ENCODE results near the gene MORN1. TPM values are rescaled to one million over a fixed set of nuclear protein-coding genes. Genes with fewer than 3 reads are reported as not detected.
A peak's percentile ranks its signal among the peaks of the same experiment; 100 is the strongest.

MORN1 gene
- total and polyA plus RNA-seq, 12 donors, result 1.2 to 7.6 (median 5.2) TPM

- H3K4me3 ChIP-seq, result peak overlapping the region in 5 of 10 donors; percentile 66 to 80 (median 70)
- TF ChIP-seq, protein P1, sequence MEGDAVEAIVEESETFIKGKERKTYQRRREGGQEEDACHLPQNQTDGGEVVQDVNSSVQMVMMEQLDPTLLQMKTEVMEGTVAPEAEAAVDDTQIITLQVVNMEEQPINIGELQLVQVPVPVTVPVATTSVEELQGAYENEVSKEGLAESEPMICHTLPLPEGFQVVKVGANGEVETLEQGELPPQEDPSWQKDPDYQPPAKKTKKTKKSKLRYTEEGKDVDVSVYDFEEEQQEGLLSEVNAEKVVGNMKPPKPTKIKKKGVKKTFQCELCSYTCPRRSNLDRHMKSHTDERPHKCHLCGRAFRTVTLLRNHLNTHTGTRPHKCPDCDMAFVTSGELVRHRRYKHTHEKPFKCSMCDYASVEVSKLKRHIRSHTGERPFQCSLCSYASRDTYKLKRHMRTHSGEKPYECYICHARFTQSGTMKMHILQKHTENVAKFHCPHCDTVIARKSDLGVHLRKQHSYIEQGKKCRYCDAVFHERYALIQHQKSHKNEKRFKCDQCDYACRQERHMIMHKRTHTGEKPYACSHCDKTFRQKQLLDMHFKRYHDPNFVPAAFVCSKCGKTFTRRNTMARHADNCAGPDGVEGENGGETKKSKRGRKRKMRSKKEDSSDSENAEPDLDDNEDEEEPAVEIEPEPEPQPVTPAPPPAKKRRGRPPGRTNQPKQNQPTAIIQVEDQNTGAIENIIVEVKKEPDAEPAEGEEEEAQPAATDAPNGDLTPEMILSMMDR (IDR thresholded peaks at IDR 0.05), result no peak
- 75 to 76% methylated on average over 21 of the region's 21 CpGs for WGBS, 2 donors
Measured at GRCh38 chr1:2315674-2316450, 75.5 kb downstream of the MORN1 start.

GRCh38 chr1:2314803-2315673 is 76.3 kb downstream of the MORN1 start:
- Histone ChIP-seq H3K27ac (peak overlapping the region; percentile 82 to 96 (median 91)), H3K27me3 (peaks cover 0 to 20% (median 0%) of the 10 kb centered on the region in 7 donors), H3K9me3 (no peaks in the 10 kb centered on the region), H3K4me3 (peak overlapping the region; percentile 45 to 80 (median 68)), H3K36me3 (peaks cover 0 to 5% (median 0%) of the 10 kb centered on the region in 9 donors), H3K4me1 (peaks cover 40 to 100% (median 68%) of the 10 kb centered on the region in 9 donors)
- DNase-seq (peak; percentile 74), ATAC-seq (peak; percentile 9 to 61 (median 34))
- WGBS, 2 donors, result 12 to 20% methylated on average over 40 to 84 of the region's 91 CpGs
- intact Hi-C loops (cut with DNase I), result loop anchor here (2.0 to 10.0 kb wide), 8 partner anchors 67 to 120 kb away; partner anchors contain the start of gene FAAP20 (in 4 of the 10)
- TF ChIP-seq, protein P1 (IDR thresholded peaks at IDR 0.05), result peak; percentile 92 to 99 (median 97)

More at GRCh38 chr1:2315674-2316450, 75.5 kb downstream of the MORN1 start:
- intact Hi-C loops (cut with DNase I), result loop anchor here in 8 of 10 donors (1.0 to 10.0 kb wide), 8 partner anchors 66 to 121 kb away; partner anchors contain the start of gene FAAP20 (in 4 of the 8)
- no peak for ATAC-seq
- no peak for DNase-seq
- H3K9me3 ChIP-seq, result no peaks in the 10 kb centered on the region
- H3K4me1 ChIP-seq, result peaks cover 40 to 100% (median 63%) of the 10 kb centered on the region in 9 donors
- no peaks in the 10 kb centered on the region for H3K36me3 ChIP-seq
- H3K27me3 ChIP-seq, result peaks cover 0 to 24% (median 0%) of the 10 kb centered on the region in 7 donors
- H3K27ac ChIP-seq, result peak overlapping the region in 9 of 10 donors; percentile 84 to 96 (median 91)

DNA sequence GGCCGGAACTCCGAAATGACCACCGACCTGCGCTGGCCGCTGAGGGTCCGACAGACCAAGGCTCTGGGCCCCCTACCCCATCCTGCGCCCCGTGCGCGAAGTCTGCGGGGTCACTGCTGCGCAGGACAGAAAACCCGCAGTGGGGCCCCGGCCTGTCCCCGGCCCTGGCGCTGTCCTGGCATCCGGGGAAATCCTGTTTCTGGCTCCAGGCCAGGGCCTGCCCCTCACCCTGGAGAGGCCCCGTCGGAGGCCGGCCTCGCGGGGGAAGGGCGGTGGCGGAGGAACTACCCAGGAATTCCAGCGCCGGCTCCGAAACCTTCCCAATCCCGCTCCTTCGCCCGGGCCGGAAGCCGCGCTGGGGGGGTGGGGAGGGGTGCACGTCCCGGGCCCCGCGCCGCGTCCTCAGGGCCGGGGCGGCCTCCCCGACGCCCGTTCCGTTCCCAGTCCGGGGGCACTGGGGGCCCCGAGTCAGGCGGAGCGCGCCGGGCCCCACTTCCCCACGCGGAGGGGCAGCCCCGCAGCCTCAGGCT is 77.0 kb downstream of the MORN1 start:
- 9 to 10% methylated on average over 54 of the region's 54 CpGs for WGBS, 2 donors
- peaks cover 0 to 20% (median 0%) of the 10 kb centered on the region in 7 donors for H3K27me3 ChIP-seq
- TF ChIP-seq, protein P1 (IDR thresholded peaks at IDR 0.05), result no peak
- peak; percentile 73 to 77 for DNase-seq
- ATAC-seq, result peak; percentile 17 to 47 (median 30)
- peak overlapping the region; percentile 82 to 96 (median 91) for H3K27ac ChIP-seq
- H3K36me3 ChIP-seq, result peaks cover 0 to 7% (median 0%) of the 10 kb centered on the region in 9 donors
- intact Hi-C loops (cut with DNase I), result loop anchor here (2.0 to 10.0 kb wide), 7 partner anchors 70 to 120 kb away; partner anchors contain the start of gene FAAP20 (in 4 of the 10)
- peaks cover 40 to 94% (median 64%) of the 10 kb centered on the region in 9 donors for H3K4me1 ChIP-seq
- peak overlapping the region; percentile 45 to 80 (median 68) for H3K4me3 ChIP-seq
- no peaks in the 10 kb centered on the region for H3K9me3 ChIP-seq
